NCI-H2196 (cell line): ENCODE results near the gene SLC1A4.
"Not testable (repeated sequence)": the region's sequence is repeated elsewhere in the genome, so short reads cannot be mapped to it uniquely, and the experiment has no call there.

Experiments
- DNase-seq: peaks from one replicate; lab custom pipeline; 2025; ENCODE audit not compliant: unreplicated experiment; lab: John Stamatoyannopoulos, UW

SLC1A4 gene

GRCh38 chr2:64963719-64964118 is 25.5 kb upstream of the SLC1A4 start:
- DNase-seq, result no peak

DNA sequence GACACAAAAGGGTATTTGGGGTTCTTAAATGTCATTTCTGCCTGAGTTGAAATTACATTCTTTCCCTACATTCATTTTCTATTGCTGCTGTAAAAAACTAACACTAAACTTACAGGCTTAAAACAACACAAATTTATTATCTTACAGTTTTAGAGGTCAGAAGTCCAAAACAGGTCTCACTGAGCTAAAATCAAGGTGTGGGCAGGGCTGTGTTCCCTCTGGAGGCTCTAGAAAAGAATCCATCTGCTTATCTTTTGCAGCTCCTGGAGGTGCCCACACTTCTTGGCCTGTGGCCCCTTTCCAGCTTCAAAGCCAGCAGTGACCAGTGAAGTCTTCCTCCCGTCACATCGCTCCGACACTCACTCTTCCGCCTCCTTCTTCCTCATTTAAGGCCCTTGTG is 23.2 kb upstream of the SLC1A4 start:
- no peak for DNase-seq

DNA sequence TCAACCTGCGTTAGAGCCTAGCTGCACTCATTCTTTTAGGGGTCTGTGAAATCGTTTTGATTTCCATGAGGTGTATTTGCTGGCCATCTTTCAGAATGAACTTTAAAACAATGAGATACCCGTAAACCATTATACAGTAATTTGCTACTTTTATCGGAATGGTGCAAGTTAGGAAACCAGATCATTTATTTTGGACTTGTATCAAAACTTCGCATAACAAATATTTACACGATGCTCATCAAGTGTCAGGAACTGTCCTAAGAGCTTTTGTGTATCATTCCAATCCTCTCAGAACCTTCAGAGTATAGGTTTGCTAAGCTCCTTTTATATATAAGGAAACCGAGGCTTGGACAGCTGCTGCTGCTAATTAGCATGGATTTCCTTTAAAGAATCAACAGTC is 22.4 kb upstream of the SLC1A4 start:
- no peak for DNase-seq

- no peak for DNase-seq
Measured at GRCh38 chr2:64967601-64968000, 21.6 kb upstream of the SLC1A4 start.

- not testable (repeated sequence) for DNase-seq
Measured at GRCh38 chr2:64969086-64969485, 20.1 kb upstream of the SLC1A4 start.

DNA sequence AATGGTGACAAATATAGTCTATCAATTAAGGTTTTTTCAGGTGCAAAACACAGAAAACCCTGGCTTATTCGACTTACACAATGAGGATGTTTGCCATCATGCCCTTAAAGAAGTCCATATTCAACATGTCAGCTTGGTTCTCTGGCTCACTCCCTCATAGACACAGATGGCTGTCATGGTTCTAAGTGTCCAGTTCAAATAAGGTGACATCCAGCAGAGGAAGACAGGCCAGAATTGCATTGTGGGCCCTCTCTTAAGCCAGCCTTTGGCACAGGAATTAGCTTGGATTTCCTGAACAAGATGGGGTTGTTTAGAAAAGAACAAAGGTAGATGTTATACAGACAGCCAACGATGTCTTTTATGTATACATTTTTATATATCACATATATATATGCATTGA is 18.7 kb upstream of the SLC1A4 start:
- no peak for DNase-seq

DNA sequence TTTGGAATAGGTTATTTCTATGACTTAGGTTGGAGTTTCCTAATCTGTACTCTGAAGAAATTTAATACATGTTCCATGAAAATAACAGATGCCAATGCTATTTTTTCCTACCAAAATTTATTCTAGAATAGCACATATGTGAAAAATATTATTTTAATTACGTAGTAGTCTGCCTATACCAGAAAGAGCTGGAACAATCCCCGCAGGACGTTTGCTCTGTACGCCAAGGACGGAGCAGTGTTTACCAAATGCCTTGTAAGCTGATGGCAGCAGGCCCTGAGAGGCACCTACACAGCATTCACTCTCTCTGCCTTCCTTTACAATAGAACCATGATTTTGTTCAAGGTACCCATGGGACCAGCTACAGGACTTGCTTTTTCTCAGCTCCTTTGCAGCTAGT is 16.8 kb upstream of the SLC1A4 start:
- DNase-seq, result no peak

GRCh38 chr2:64972876-64973275 is 16.3 kb upstream of the SLC1A4 start:
- DNase-seq, result no peak

DNA sequence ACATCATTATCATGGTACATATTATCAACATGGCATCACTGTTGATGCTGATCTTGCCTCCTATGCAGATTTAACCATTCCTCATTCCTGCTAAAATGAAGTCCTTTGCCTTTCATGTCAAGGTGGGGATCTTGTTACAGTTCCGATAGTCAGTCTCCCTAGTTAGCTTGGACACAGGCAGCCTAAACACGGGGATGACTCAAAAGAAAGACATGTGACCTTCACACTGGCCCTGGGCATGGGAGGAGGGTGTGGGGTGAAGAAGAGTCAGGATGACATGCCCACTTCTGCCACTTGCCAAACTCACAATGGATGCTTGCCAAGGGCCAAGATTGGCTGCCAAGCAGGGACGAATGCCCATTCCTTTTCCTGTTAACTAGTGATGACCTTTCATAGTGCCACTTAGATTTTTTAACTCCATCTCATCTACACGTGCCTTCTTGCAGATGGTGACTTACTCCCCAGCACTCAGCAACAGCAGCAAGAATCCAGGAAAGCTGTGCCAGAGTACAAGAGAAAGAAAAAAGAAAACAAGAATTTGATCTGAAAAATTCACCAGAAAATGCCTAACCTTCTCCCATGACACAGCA is 13.9 kb upstream of the SLC1A4 start:
- peak; percentile 53 for DNase-seq

- DNase-seq, result no peak
Measured at GRCh38 chr2:64976276-64976675, 12.9 kb upstream of the SLC1A4 start.

DNA sequence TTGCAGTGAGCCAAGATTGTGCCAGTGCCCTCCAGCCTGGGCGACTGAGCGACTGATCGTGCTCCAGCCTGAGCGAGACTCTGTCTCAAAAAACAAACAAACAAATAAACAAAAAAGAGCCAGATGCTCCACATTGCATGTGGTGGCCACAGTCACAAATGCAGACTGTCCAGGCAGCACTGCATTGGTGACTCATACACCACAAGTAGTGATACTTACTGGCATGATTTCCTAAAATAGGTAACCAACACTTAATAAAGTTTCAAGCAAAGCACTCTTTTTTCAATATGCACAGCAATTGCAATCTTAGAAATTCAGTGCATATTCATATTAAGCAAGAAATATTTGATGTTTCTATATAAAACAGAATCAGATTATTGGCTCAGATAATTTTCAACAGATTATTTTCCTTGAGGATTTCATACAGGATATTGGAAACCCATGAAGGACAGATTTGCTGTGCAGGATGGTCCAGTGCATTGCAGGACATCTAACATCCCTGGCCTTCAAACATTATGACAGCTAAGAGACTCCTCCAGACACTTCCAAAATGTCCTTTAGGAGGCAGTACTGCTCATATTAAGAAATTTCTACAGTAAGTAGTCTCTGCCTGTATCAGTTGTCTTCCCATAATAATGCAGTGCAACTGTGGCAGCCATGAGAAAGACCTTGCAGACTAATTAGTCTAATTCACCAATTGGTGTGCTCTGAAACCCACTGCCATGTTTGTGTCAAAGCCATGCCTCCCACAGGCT is 10.5 kb upstream of the SLC1A4 start:
- no peak for DNase-seq

DNA sequence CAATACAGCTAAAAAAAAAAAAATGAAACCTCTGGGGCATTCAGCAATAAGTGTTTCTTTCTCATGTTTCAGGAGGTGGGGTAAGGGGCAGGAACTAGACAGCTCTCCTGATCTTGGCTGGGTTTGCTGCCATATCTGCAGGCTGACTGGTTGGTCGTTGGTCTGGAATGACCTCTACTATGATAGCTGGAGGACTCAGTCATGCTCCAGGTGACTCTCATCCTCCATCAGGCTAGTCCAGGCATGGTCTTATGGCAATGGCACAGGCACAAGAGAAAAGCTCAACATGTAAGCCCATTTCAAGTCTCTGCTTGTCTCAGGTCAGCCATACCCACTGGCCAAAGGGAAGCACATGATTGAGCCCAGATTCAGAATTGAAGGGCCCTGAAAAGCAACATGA is 9.5 kb upstream of the SLC1A4 start:
- peak; percentile 14 for DNase-seq

GRCh38 chr2:64980183-64980582 is 9.0 kb upstream of the SLC1A4 start:
- no peak for DNase-seq

GRCh38 chr2:64982311-64982857 is 6.8 kb upstream of the SLC1A4 start:
- DNase-seq, result no peak

DNA sequence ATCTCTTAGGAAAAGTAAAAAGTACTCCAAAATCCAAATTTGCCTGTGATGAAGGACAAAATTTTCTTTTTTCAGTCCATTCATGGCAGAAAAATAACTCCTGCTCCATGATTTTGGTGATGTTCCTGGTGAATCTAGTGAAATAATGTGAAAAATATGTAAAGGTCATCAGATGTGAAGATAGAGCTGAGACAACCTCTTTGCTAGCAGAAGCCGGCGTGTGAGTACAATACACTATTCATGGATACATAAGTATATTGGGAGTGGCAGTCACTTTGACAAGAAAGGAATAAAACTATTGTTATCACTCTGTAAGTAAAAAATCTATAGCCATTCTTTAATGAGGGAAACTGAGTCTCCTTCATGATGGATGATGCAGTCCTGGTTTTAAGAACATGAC is 6.3 kb upstream of the SLC1A4 start:
- DNase-seq, result no peak

DNA sequence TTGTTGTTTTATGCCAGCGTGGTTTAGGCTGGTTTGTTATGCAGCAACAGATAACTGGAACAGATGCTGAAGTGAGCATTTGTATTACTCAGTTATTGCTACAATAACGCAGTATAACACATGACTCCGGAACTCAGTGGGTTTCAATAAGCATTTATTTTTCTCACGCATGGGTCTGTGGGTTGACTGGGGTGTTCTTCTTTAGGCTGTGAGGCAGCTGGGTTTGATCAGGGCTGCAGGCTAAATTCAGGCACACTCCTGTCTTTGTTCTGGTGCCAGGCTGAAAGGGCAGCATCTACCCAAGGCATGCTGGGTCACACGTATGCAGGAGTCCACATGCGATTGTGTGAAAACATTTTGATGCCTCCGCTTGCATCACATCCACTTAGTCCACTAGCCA is 3.8 kb upstream of the SLC1A4 start:
- no peak for DNase-seq

DNA sequence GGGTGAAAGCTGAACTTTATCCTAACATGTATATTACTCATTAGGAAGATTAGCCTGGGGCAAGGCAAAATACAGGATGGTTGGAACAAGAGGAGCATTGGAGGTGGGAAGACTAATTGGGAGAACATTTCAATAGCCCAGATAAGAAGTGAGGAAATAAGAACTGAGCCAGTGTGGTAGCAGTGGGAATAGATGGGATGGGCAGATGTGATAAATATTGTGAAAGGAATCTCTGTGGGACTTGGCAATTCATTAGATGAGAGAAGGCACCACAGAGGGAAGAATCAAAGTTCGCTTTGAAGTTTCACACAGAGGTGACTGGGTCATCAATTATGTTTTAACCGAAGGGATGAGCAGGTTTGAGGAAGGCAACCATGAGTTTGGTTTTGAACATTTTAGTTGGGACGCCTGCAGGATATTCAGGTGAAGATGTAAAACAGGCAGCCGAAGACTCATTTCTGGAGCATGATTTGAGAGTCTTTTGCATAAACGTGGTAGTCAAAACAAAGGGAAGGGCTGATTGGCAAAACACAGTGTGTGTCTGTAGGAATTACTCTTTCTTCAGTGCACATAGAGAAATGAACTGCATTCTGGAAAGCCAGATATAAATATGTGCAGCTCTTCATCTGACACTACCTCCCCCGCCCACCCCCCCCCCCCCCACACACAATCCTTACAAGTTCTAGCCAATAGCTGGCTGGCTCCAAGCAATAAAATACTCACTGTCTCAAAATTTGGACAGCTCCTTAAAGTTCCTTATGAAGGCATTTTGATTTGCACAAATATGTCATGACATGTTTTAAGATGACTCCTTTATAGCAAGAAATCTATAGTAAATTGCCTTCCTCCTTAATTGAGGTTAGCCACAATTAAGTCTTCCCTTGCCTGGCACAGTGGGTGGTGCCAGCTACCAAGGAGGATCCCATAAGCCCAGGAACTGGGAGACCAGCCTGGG is 1.9 kb upstream of the SLC1A4 start:
- no peak for DNase-seq

DNA sequence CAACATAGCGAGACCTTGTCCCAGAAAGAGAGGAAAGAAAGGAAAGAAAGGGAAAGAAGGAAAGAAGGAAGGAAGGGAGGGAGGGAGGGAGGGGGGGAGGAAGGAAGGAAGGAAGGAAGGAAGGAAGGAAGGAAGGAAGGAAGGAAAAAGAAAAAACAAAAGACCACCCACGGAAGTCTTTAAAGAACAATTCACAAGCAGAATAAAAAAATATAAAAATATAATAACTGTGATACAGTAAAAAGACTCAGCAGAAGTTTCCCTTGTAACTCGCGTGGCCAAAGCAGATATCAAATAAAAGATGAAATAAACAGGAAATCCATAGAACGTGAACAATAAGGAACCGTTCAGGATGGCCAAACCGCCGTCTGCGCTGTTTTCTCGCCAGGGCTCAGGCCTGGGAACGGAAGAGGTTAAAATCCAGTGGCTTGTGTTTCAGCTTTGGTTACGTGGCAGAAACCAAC is 1.2 kb upstream of the SLC1A4 start:
- no peak for DNase-seq

DNA sequence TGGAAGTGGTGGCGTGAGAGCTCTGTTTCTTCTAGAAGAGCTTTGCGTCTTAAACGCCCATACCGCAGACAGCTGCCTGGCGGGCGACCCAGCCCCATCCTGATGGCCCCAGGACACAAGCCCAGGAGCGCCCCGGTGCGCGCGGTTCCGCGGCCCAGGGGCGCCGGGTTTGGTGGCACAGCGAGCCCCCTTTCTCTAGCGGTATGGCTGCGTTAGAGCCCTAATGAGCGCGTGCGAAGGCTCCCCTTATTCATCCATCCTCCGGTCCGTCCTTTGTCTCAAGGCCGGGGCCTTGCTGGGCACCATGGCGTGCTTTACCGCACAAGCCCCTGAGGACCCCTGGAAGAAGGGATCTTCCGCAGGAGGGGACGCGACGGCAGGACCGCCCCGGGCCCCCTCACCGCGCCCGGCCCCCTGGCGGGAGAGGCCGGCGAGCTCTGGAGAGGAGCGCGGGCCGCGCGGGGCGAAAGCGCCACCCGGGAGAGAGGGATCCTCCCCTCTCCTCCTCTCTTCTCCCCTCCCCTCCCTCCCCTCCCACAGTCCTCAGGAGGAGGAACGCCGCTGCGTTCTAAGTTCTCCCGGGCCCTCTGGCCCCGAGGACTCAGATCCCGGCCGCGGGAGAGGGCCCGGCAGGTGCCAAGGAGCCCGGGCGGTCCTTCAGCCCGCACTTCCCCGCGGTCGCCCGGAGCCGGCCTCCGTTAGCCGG is 626 bp upstream of the SLC1A4 start:
- DNase-seq, result no peak

DNA sequence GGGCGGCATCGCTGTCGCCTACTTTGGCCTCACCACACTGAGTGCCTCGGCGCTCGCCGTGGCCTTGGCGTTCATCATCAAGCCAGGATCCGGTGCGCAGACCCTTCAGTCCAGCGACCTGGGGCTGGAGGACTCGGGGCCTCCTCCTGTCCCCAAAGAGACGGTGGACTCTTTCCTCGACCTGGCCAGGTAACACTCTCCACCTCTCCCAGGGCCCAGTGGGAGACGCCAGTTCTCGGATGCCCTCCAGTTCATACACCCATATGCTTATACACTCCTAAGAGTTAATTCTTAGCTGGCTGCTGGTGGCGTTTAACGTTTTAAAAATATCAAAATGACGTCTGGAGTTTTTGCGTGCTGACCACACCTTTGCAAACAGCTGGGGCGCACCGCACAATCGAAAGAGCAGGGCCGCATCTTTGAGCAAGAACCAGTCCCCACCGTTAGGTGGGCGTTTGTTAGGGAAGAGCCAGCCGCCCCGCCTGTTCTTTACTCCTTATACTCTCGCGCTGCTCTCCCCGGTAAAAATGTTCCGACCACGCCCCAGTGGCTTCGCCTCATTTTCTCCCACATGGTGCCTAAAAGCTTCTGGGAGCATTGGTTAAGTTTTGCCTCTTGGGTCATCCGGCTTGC is 899 bp downstream of the SLC1A4 start:
- no peak for DNase-seq
